GM19328 (cell line): Measurements from ENCODE around the gene RASL10A.

Experiments
- ATAC-seq: cut with Tn5 transposase; IDR thresholded peaks from one replicate; pipeline ENCODE4 v1.9.1; 2021; ENCODE audit warnings: mild to moderate bottlenecking, moderate library complexity; ENCODE audit not compliant: unreplicated experiment

RASL10A gene

GRCh38 chr22:29270475-29271271 is 44.8 kb downstream of the RASL10A start:
- ATAC-seq: no peak

GRCh38 chr22:29269731-29270474 is 45.6 kb downstream of the RASL10A start:
- no peak for ATAC-seq

- no peak for ATAC-seq
These were observed 46.3 kb downstream of the RASL10A start for GRCh38 chr22:29269230-29269604.

- peak; percentile 26 for ATAC-seq
These were observed 46.8 kb downstream of the RASL10A start for GRCh38 chr22:29268511-29269229.

GRCh38 chr22:29267858-29268510 is 47.5 kb downstream of the RASL10A start, which contains the start of the genes EWSR1 and RHBDD3:
Gene EWSR1, plus strand, starts transcription at chr22:29268268. Its CDS starts 69 bp downstream, at chr22:29268337.
Gene RHBDD3, minus strand, starts transcription at chr22:29267981. Its CDS starts 2,355 bp downstream, at chr22:29265626.
- ATAC-seq: peak; percentile 76

- no peak for ATAC-seq
These were observed 48.0 kb downstream of the RASL10A start for GRCh38 chr22:29267462-29267857.

- ATAC-seq: no peak
These were observed 48.7 kb downstream of the RASL10A start for GRCh38 chr22:29266564-29267461.

- no peak for ATAC-seq
These were observed 49.6 kb downstream of the RASL10A start for GRCh38 chr22:29265929-29266328.

GRCh38 chr22:29265305-29265704 is 50.2 kb downstream of the RASL10A start:
- no peak for ATAC-seq

- no peak for ATAC-seq
These were observed 51.7 kb downstream of the RASL10A start for GRCh38 chr22:29263791-29264276.
